Suprapubic skin (tissue), 3 donors: ENCODE results near the gene CNOT2.

Experiments used
- POLR2A ChIP-seq, 2 donors: fragments of 450-650 bp; IDR thresholded peaks; one replicate each; pipeline ENCODE4 v1.6.1; 2017; ENCODE audit warnings: antibody characterized with exemption in 2 of 2, mild to moderate bottlenecking in 2 of 2, moderate library complexity in 2 of 2
- TF ChIP-seq, protein P1 (sequence below), 2 donors: fragments of 200-600 bp in 1 of 2; fragments of 450-650 bp in 1 of 2; sonication (generic) in 1 of 2; IDR thresholded peaks; one replicate each; pipeline ENCODE4 v1.5.1; 2016 to 2019; ENCODE audit warnings: antibody characterized with exemption in 2 of 2, mild to moderate bottlenecking in 1 of 2, moderate library complexity in 1 of 2

DNA sequence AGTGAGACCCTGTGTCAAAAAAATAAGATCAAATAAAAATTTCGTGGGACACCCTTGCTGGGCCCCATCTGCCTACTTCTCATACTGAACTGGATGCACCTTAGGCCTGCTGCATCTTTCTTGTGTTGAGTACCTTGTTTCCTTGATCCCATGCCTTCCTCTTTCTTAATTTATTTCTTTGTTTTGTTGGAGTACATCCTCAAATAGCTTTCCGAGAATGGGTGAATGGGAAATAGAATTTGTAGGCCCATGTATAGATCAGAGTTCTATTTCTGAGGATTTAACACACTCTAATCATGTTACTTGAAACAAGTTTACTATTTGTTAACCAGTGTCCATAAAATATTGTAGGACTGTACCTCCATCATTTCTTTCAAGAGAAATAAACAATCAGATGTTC is 146.4 kb downstream of the CNOT2 start:
- TF ChIP-seq POLR2A (IDR thresholded peaks at IDR 0.05) = no peak
- TF ChIP-seq, protein P1, sequence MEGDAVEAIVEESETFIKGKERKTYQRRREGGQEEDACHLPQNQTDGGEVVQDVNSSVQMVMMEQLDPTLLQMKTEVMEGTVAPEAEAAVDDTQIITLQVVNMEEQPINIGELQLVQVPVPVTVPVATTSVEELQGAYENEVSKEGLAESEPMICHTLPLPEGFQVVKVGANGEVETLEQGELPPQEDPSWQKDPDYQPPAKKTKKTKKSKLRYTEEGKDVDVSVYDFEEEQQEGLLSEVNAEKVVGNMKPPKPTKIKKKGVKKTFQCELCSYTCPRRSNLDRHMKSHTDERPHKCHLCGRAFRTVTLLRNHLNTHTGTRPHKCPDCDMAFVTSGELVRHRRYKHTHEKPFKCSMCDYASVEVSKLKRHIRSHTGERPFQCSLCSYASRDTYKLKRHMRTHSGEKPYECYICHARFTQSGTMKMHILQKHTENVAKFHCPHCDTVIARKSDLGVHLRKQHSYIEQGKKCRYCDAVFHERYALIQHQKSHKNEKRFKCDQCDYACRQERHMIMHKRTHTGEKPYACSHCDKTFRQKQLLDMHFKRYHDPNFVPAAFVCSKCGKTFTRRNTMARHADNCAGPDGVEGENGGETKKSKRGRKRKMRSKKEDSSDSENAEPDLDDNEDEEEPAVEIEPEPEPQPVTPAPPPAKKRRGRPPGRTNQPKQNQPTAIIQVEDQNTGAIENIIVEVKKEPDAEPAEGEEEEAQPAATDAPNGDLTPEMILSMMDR (IDR thresholded peaks at IDR 0.05) = no peak
